Fibroblast of mammary gland (primary cell): ENCODE measurements around the gene UPF1.
"Not testable (repeated sequence)": the region's sequence is repeated elsewhere in the genome, so short reads cannot be mapped to it uniquely, and the experiment has no call there.

ENCODE experiments used
- DNase-seq: peaks from one replicate; pipeline ENCODE4 v3.0.0-alpha.2; 2010; ENCODE audit warnings: low read depth
- H3K4me3 ChIP-seq: 2 replicates; pipeline ENCODE4 v1.5.1; 2011; ENCODE audit warnings: low read depth, mild to moderate bottlenecking, low read length, moderate library complexity; ENCODE audit not compliant: control insufficient read depth
- CTCF ChIP-seq: conservative IDR thresholded peaks from 2 replicates; pipeline ENCODE4 v1.5.1; 2011; ENCODE audit warnings: low read depth, low read length, inconsistent platforms; ENCODE audit not compliant: control insufficient read depth, insufficient read depth

UPF1 gene

DNA sequence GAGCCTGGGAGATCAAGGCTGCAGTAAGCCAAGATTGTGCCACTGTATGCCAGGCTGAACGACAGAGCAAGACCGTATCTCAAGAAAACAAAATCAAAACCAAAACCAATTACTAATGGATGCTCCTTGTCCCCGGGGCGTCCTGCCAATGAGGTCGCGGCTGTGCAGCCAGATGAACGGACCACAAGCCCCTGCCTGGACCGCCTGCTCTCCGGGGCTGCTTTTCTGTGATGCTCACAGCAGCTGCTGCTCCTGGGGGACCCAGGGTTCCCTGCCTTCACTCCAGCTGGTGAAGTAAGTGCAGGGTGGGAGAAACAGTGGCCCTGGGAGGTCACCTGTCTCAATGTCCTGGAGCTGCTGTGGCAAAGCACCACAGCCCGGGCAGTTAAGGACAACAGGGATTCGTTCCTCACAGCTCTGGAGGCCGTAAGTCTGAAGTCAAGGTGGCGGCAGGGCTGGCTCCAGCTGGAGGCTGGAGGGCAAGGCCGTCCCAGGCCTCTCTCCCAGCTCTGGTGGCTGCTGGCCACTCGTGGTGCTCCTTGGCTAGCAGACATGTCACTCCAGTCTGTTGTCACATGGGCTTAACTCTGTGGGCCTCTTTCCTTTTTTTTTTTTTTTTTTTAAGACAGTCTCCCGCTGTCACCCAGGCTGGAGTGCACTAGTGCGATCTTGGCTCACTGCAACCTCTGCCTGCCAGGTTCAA, 77.3 kb downstream of the UPF1 start:
- no peak for TF ChIP-seq CTCF
- no peak for DNase-seq
- H3K4me3 ChIP-seq, result no peak overlapping the region

GRCh38 chr19:18910010-18910409, 78.3 kb downstream of the UPF1 start:
- H3K4me3 ChIP-seq, result no peak overlapping the region
- DNase-seq, result no peak
- no peak for TF ChIP-seq CTCF

DNA sequence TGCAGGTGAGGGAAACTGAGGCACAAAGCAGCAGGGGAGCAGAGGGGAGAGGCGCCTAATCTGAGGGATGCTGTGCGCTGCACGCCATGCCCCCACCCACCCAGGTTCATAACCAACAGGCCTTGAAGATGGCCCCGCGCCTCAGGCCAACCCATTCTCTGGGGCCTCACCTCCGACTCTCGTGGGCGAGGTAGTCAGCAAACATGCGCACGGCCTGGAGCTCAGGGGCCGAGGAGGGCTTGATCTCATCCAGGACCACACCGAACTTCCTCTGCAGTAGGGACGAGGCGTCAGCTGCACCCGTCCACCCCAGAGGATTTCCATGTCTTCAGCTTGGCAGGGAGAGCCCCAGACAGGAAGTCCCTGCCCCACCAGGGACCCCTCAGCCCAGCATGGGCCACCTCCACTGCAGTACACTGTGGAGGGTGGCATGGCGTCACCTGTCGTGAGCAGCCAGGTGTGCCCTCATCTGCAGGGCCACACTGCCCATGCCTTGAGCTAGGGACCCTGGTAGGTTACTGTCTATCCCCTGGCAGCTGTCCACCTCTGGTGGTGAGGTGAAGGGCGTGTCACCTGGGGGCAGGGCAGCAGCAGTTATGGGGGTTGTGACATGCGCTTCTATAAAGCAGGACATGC, 79.2 kb downstream of the UPF1 start:
- no peak for DNase-seq
- TF ChIP-seq CTCF, result no peak
- no peak overlapping the region for H3K4me3 ChIP-seq

DNA sequence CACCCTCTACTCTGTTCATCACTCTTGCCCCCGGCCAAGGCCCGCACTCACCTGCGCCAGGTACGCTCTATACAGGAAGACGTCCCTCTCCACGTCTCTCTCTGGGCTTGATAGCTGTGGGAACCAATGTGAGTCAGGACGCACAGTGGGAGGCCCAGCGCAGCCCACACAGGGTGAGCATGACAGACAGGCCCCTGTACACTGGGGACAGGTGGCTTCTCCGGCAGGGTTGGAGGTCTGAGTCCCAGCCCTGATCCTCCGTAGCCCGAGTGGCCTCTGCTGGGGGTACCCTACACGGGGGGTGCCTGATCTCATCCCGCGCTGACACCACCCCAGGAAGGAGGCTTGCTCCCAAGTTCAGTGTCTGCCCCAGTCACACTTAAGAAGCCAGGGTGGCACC, 81.2 kb downstream of the UPF1 start:
- H3K4me3 ChIP-seq, result no peak overlapping the region
- TF ChIP-seq CTCF, result no peak
- DNase-seq, result no peak

DNA sequence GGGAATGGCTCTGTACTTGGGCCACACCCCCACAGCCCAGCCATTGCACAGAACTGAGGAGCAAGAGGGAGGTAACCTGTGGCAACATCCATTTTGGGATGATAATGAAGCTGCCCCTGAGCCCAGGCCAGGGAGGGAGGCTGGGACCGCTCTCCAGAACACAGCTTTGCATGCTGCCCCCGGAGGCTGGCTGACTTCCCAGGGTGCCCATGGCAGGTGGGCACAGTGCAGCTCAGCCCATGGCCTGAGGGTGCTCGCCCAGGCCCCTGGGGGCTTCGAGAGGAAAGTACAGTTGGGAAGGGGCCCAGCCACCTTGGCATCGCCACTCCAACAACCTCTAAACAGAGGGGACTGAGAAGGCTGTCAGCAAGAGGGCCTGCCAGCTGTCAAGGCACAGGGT, 81.7 kb downstream of the UPF1 start:
- TF ChIP-seq CTCF, result no peak
- no peak overlapping the region for H3K4me3 ChIP-seq
- DNase-seq, result no peak

DNA sequence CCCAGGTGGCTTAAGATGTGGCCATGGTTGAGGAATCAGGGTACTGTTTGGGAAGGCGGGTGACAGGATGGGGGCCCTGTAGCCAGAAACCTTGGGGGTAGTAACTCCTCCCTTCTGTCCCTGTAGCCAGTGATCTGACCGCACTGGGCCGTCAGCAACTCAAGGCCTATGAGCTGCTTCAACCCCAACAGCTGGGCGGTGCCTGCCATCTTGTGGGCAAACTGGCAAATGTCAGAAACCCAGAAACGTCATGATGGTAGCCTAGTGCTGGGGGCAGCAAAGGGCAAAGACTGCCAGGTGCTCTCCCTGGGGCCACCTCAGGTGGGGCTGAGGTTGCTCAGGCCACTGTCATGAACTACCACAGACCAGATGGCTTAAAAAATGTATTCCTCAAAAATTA, 83.9 kb downstream of the UPF1 start:
- DNase-seq, result peak; percentile 54
- peak; percentile 35 for TF ChIP-seq CTCF
- no peak overlapping the region for H3K4me3 ChIP-seq

- H3K4me3 ChIP-seq, result peak overlapping the region; percentile 100
- not testable (repeated sequence) for DNase-seq
These were observed 85.8 kb downstream of the UPF1 start for GRCh38 chr19:18917593-18917992.
